SKM-1 (cell line): ENCODE measurements around the gene CIAO2A.
"Not testable (repeated sequence)": the region's sequence is repeated elsewhere in the genome, so short reads cannot be mapped to it uniquely, and the experiment has no call there.

ENCODE experiments used
- DNase-seq: peaks from one replicate; lab custom pipeline; 2025; ENCODE audit not compliant: unreplicated experiment; lab: John Stamatoyannopoulos, UW

CIAO2A gene

GRCh38 chr15:64072812-64073211 is 20.8 kb downstream of the CIAO2A start:
- no peak for DNase-seq

GRCh38 chr15:64071931-64072765 is 21.5 kb downstream of the CIAO2A start:
- no peak for DNase-seq

GRCh38 chr15:64070965-64071851 is 22.4 kb downstream of the CIAO2A start:
- no peak for DNase-seq

- DNase-seq = no peak
Observed at GRCh38 chr15:64070106-64070505, 23.5 kb downstream of the CIAO2A start.

- no peak for DNase-seq
Observed at GRCh38 chr15:64068133-64068532, 25.5 kb downstream of the CIAO2A start.

GRCh38 chr15:64067564-64068030 is 26.0 kb downstream of the CIAO2A start:
- peak; percentile 65 for DNase-seq

- DNase-seq = no peak
Observed at GRCh38 chr15:64066451-64066850, 27.2 kb downstream of the CIAO2A start.

- DNase-seq = no peak
Observed at GRCh38 chr15:64060716-64061115, 32.9 kb downstream of the CIAO2A start.

GRCh38 chr15:64059104-64059503 is 34.5 kb downstream of the CIAO2A start:
- not testable (repeated sequence) for DNase-seq

- DNase-seq = no peak
Observed at GRCh38 chr15:64058279-64058678, 35.4 kb downstream of the CIAO2A start.

- not testable (repeated sequence) for DNase-seq
Observed at GRCh38 chr15:64053674-64054073, 40.0 kb downstream of the CIAO2A start.

- no peak for DNase-seq
Observed at GRCh38 chr15:64052925-64053491, 40.6 kb downstream of the CIAO2A start.

- DNase-seq = no peak
Observed at GRCh38 chr15:64051407-64052259, 42.0 kb downstream of the CIAO2A start.

- DNase-seq = no peak
Observed at GRCh38 chr15:64051093-64051402, 42.6 kb downstream of the CIAO2A start.

GRCh38 chr15:64050281-64051092 is 43.2 kb downstream of the CIAO2A start:
- DNase-seq = no peak

GRCh38 chr15:64048781-64049460 is 44.7 kb downstream of the CIAO2A start:
- DNase-seq = peak; percentile 93

- peak; percentile 19 for DNase-seq
Observed at GRCh38 chr15:64046421-64047153, 47.1 kb downstream of the CIAO2A start, which contains the start of gene DAPK2. TSS of gene DAPK2 (minus strand) at chr15:64046485. CDS start at chr15:64040261, 6,224 bp downstream.

GRCh38 chr15:64045774-64046420 is 47.7 kb downstream of the CIAO2A start:
- DNase-seq = no peak
